HepG2 (cell line): ENCODE results near the gene OR2B2. TPM values are rescaled to one million over a fixed set of nuclear protein-coding genes. Genes with fewer than 3 reads are reported as not detected.

Experiments used
- ARHGAP35 ChIP-seq: sonication (generic); formaldehyde crosslinking; IDR thresholded peaks from 2 replicates; pipeline ENCODE4 v1.9.0; 2022; ENCODE audit warnings: mild to moderate bottlenecking, inconsistent platforms, moderate library complexity, missing genetic modification reagents, borderline replicate concordance
- FOSL2 ChIP-seq: sonication (generic); formaldehyde crosslinking; IDR thresholded peaks from 2 replicates; pipeline ENCODE4 v1.4.0; 2020; ENCODE audit warnings: missing genetic modification reagents
- IKZF4 ChIP-seq: sonication (generic); formaldehyde crosslinking; IDR thresholded peaks from 2 replicates; pipeline ENCODE4 v1.5.1; 2020; ENCODE audit warnings: borderline replicate concordance, mild to moderate bottlenecking, low read depth, missing genetic modification reagents; ENCODE audit errors: not compliant biosample characterization
- LCORL ChIP-seq, 2 experiments: fragments of 450-650 bp in 1 of 2; sonication (generic) in 1 of 2; formaldehyde crosslinking in 1 of 2; IDR thresholded peaks; 2 replicates each; pipeline versions ENCODE4 v1.5.0 to v1.6.1; 2017 to 2020; ENCODE audit warnings: antibody characterized with exemption in 1 of 2, missing genetic modification reagents in 1 of 2
- MYC ChIP-seq: sonication (generic); formaldehyde crosslinking; IDR thresholded peaks from 2 replicates; pipeline ENCODE4 v1.9.0; 2021; ENCODE audit warnings: missing genetic modification reagents, borderline replicate concordance
- PRMT3 ChIP-seq: sonication (generic); formaldehyde crosslinking; IDR thresholded peaks from 2 replicates; pipeline ENCODE4 v1.8.1; 2022; ENCODE audit warnings: low read depth, mild to moderate bottlenecking, moderate library complexity, missing genetic modification reagents, borderline replicate concordance
- RORA ChIP-seq: sonication (generic); formaldehyde crosslinking; IDR thresholded peaks from 2 replicates; pipeline ENCODE4 v1.5.0; 2020; ENCODE audit warnings: mild to moderate bottlenecking, missing genetic modification reagents, moderate library complexity
- THYN1 ChIP-seq: sonication (generic); formaldehyde crosslinking; IDR thresholded peaks from 2 replicates; pipeline ENCODE4 v1.8.1; 2023; ENCODE audit warnings: low read depth, mild to moderate bottlenecking, moderate library complexity, missing genetic modification reagents, borderline replicate concordance
- ZFX ChIP-seq: sonication (generic); formaldehyde crosslinking; IDR thresholded peaks from 2 replicates; pipeline ENCODE4 v1.4.0; 2020; ENCODE audit warnings: mild to moderate bottlenecking, low read depth, missing genetic modification reagents, moderate library complexity
- ZNF296 ChIP-seq: sonication (generic); formaldehyde crosslinking; conservative IDR thresholded peaks from 2 replicates; pipeline ENCODE4 v1.5.0; 2020; ENCODE audit warnings: mild to moderate bottlenecking, missing genetic modification reagents
- ZNF441 ChIP-seq: sonication (generic); formaldehyde crosslinking; IDR thresholded peaks from 2 replicates; pipeline ENCODE4 v1.7.0; 2021; ENCODE audit warnings: missing genetic modification reagents, borderline replicate concordance
- ZNF780A ChIP-seq: sonication (generic); formaldehyde crosslinking; IDR thresholded peaks from 2 replicates; pipeline ENCODE4 v1.8.0; 2022; ENCODE audit warnings: mild to moderate bottlenecking, missing genetic modification reagents, moderate library complexity
- polyA plus RNA-seq, 8 experiments: library from polyadenylated mRNA; depleted of rRNA in 3 of 8; stranded (reverse) in 7 of 8; unstranded in 1 of 8; fragments of >200 nt; fragmentation: Illumina TruSeq in 4 of 8; extraction: Trizol in 4 of 8; gene quantifications; 2 replicates each; pipeline versions ENCODE4 v1.2.1 to v1.2.3, GENCODE V29; 2011 to 2016; ENCODE audit warnings: low read depth in 4 of 8, missing spikeins in 1 of 8, mixed read lengths in 1 of 8; ENCODE audit not compliant: insufficient read depth in 1 of 8
- total RNA-seq, 5 experiments: library from RNA; depleted of rRNA; stranded (reverse); fragments of >200 nt; fragmentation: Illumina TruSeq; extraction: Trizol; gene quantifications; 2 replicates each; pipeline ENCODE4 v1.2.3, GENCODE V29; 2016; ENCODE audit warnings: low read depth in 1 of 5
- TF ChIP-seq, protein P1 (sequence below), 2 experiments: fragments of 450-650 bp in 1 of 2; sonication (generic) in 1 of 2; formaldehyde crosslinking in 1 of 2; IDR thresholded peaks; 2 replicates each; pipeline versions ENCODE4 v1.6.1 to v1.8.0; 2016 to 2022; ENCODE audit warnings: antibody characterized with exemption in 1 of 2, mild to moderate bottlenecking in 1 of 2, missing genetic modification reagents in 1 of 2
- TF ChIP-seq, protein P2 (sequence below): sonication (generic); formaldehyde crosslinking; IDR thresholded peaks from 2 replicates; pipeline ENCODE4 v1.4.0; 2020; ENCODE audit warnings: missing genetic modification reagents, borderline replicate concordance
- TF ChIP-seq, protein P3 (sequence below): IDR thresholded peaks from 2 replicates; pipeline ENCODE4 v1.6.1; 2018; ENCODE audit warnings: missing genetic modification reagents, mild to moderate bottlenecking, missing compliant biosample characterization

The OR2B2 gene
- total and polyA plus RNA-seq, 2 of the 13 experiments (the other 11 are each of a cell fraction or from before 2014, with no cell fraction given), result not detected

DNA sequence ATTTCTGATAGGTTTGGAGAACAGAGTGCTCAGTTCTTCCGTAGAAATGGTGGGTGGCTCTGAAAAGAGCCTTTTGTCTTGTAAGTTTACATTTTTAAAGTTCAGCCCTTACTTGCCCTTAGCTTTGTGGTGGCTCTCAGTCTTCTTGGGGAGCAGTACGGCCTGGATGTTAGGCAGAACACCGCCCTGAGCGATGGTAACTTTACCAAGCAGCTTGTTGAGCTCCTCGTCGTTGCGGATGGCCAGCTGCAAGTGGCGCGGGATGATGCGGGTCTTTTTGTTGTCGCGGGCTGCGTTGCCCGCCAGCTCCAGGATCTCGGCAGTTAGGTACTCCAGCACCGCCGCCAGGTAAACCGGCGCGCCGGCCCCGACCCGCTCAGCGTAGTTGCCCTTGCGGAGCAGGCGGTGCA, 19.5 kb downstream of the OR2B2 start (continued):
- TF ChIP-seq, protein P1, sequence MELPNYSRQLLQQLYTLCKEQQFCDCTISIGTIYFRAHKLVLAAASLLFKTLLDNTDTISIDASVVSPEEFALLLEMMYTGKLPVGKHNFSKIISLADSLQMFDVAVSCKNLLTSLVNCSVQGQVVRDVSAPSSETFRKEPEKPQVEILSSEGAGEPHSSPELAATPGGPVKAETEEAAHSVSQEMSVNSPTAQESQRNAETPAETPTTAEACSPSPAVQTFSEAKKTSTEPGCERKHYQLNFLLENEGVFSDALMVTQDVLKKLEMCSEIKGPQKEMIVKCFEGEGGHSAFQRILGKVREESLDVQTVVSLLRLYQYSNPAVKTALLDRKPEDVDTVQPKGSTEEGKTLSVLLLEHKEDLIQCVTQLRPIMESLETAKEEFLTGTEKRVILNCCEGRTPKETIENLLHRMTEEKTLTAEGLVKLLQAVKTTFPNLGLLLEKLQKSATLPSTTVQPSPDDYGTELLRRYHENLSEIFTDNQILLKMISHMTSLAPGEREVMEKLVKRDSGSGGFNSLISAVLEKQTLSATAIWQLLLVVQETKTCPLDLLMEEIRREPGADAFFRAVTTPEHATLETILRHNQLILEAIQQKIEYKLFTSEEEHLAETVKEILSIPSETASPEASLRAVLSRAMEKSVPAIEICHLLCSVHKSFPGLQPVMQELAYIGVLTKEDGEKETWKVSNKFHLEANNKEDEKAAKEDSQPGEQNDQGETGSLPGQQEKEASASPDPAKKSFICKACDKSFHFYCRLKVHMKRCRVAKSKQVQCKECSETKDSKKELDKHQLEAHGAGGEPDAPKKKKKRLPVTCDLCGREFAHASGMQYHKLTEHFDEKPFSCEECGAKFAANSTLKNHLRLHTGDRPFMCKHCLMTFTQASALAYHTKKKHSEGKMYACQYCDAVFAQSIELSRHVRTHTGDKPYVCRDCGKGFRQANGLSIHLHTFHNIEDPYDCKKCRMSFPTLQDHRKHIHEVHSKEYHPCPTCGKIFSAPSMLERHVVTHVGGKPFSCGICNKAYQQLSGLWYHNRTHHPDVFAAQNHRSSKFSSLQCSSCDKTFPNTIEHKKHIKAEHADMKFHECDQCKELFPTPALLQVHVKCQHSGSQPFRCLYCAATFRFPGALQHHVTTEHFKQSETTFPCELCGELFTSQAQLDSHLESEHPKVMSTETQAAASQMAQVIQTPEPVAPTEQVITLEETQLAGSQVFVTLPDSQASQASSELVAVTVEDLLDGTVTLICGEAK (IDR thresholded peaks at IDR 0.05), result no peak
- TF ChIP-seq, protein P1 (CRISPR knock-in tag; IDR thresholded peaks at IDR 0.05), result no peak
- TF ChIP-seq FOSL2 (no peak), ARHGAP35 (CRISPR knock-in tag) (peak; percentile 88), ZNF296 (CRISPR knock-in tag) (peak; percentile 28; the same call in 1 of the 2 replicates), MYC (CRISPR knock-in tag) (0 out of 2 replicates have a peak, but pooled peaks have one; percentile 66), PRMT3 (CRISPR knock-in tag) (peak; percentile 86; the same call in 1 of the 2 replicates), IKZF4 (CRISPR knock-in tag) (peak; percentile 84), THYN1 (CRISPR knock-in tag) (peak; percentile 87; the same call in 1 of the 2 replicates), ZNF780A (peak; percentile 93; the same call in 1 of the 2 replicates), LCORL (IDR thresholded peaks at IDR 0.05) (no peak), LCORL (CRISPR knock-in tag; IDR thresholded peaks at IDR 0.05) (peak; percentile 84; the same call in 1 of the 2 replicates), ZNF441 (CRISPR knock-in tag) (no peak), RORA (CRISPR knock-in tag) (peak; percentile 85; the same call in 1 of the 2 replicates), ZFX (CRISPR knock-in tag) (no peak)
- TF ChIP-seq, protein P2, sequence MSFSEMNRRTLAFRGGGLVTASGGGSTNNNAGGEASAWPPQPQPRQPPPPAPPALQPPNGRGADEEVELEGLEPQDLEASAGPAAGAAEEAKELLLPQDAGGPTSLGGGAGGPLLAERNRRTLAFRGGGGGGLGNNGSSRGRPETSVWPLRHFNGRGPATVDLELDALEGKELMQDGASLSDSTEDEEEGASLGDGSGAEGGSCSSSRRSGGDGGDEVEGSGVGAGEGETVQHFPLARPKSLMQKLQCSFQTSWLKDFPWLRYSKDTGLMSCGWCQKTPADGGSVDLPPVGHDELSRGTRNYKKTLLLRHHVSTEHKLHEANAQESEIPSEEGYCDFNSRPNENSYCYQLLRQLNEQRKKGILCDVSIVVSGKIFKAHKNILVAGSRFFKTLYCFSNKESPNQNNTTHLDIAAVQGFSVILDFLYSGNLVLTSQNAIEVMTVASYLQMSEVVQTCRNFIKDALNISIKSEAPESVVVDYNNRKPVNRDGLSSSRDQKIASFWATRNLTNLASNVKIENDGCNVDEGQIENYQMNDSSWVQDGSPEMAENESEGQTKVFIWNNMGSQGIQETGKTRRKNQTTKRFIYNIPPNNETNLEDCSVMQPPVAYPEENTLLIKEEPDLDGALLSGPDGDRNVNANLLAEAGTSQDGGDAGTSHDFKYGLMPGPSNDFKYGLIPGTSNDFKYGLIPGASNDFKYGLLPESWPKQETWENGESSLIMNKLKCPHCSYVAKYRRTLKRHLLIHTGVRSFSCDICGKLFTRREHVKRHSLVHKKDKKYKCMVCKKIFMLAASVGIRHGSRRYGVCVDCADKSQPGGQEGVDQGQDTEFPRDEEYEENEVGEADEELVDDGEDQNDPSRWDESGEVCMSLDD, result no peak
- TF ChIP-seq, protein P3, sequence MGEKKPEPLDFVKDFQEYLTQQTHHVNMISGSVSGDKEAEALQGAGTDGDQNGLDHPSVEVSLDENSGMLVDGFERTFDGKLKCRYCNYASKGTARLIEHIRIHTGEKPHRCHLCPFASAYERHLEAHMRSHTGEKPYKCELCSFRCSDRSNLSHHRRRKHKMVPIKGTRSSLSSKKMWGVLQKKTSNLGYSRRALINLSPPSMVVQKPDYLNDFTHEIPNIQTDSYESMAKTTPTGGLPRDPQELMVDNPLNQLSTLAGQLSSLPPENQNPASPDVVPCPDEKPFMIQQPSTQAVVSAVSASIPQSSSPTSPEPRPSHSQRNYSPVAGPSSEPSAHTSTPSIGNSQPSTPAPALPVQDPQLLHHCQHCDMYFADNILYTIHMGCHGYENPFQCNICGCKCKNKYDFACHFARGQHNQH, result 0 out of 2 replicates have a peak, but pooled peaks have one; percentile 93
